Measurements from ENCODE around the gene HOXC6.
A peak's percentile ranks its signal among the peaks of the same experiment; 100 is the strongest.

Gene HOXC6

DNA sequence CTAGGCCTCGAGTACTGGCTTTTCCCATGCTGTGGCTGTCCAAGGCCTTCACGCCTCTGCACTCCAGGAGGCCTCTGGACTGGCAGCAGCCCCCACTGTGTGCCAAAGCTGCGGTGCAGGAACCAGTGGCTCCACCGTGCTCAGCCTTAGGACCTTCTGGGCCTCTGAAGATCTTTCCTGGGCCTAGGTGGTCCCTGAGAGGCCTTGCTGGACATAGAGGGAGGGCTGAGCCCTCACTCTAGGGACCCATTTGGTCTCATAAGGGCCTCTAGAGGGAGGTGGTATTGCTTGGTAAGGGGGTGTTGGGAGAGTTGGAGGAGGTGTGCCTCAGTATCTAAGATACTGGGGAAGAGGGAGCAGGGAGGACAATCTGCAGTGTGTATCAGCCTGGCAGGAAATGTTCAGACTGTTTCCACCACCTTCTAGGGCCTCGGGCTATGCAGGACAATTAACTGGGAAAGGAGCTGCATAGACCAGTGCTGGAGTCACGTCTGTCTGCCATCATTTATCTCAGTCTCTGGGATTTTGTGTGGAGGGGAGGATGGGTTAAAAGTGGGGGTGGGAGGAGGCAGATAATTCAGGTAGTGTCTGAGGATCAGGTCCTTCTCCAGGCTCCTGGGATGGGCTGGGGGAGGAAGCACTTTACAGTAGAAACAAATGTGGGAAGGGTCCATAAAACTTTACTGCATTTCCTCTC, 7.5 kb downstream of the HOXC6 start:
- H2BK15ac ChIP-seq (ENCODE audit: low read depth, poor library complexity, severe bottlenecking), result no peak overlapping the region
- no peak overlapping the region for H4K8ac ChIP-seq (ENCODE audit: low read length)

DNA sequence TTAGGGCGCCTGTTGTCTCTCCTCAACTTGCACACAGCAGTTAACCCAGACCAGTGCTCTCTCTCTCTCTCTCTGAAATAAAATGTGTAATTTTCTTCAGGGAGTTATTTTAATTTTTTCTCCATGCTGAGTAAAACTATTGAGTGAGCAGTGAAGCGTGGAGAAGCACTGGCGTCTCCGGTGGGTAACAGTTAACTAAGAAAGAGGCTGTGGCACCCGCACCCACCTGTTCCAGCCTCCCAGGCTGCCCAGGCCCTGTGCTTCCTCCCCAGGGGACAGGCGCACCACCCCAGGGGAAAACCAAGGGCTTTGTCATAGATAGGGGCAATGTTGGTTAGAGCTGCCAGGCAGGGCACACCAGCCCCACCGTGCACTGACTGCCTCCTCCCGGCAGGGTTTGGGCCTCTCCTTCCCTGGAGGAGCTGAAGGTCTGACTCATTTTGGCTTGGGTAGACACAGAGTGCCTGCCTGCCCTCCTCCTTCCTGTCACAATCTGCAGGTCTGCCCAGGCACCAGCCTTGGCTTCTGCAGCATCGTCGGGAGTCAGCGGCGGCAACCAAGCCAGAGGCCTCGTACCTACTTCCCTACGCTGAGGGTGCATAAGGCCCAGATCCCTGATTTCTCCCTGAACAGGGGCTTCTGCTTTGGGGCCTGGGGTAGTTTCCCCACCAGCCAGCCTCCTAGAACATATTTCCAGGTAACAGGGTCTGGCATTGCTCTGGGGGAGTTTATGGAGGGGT, 8.6 kb downstream of the HOXC6 start:
- H2BK15ac ChIP-seq (ENCODE audit: low read depth, poor library complexity, severe bottlenecking), result no peak overlapping the region
- H3K4me3 ChIP-seq (ENCODE audit: insufficient read depth in 1 of 2, low read depth in 1 of 2, low read length in 2 of 2), result no peak overlapping the region
- H3K4ac ChIP-seq (ENCODE audit: low read depth in 1 of 2, low read length in 2 of 2), result no peak overlapping the region
- WGBS, result 65% methylated on average over 14 of the region's 14 CpGs
- no peak overlapping the region for H2AFZ ChIP-seq (ENCODE audit: low read depth, low read length)
- H3K4me2 ChIP-seq (ENCODE audit: low read length, poor library complexity, severe bottlenecking), result peak overlapping the region; percentile 62
- no peak overlapping the region for H4K91ac ChIP-seq (ENCODE audit: low read length)
- H3K9me3 ChIP-seq (ENCODE audit: control insufficient read depth, low read length), result no peaks in the 10 kb centered on the region
- no peak overlapping the region for H2BK120ac ChIP-seq (ENCODE audit: low read depth, low read length)
- no peak overlapping the region for H2BK5ac ChIP-seq (ENCODE audit: low read depth, low read length, poor library complexity, severe bottlenecking)
- peak overlapping the region; percentile 96 for H3K9ac ChIP-seq (ENCODE audit: low read length)
- H4K8ac ChIP-seq (ENCODE audit: low read length), result no peak overlapping the region
- peak overlapping the region; percentile 18 for H3K27ac ChIP-seq (ENCODE audit: low read length, poor library complexity, severe bottlenecking)
- peak overlapping the region in 1 of 2 experiments; percentile 22 for H3K18ac ChIP-seq (ENCODE audit: low read depth in 1 of 2, low read length in 2 of 2)
- H2AK5ac ChIP-seq (ENCODE audit: low read length, severe bottlenecking), result no peak overlapping the region
- peaks cover 0 to 7% of the 10 kb centered on the region in 2 experiments for H3K27me3 ChIP-seq (ENCODE audit: control insufficient read depth in 1 of 2, insufficient read depth in 1 of 2, low read length in 2 of 2)
- H3K4me1 ChIP-seq (ENCODE audit: control insufficient read depth, insufficient read depth, low read depth, low read length), result peaks cover 40% of the 10 kb centered on the region
- peak; percentile 37 for DNase-seq
- peaks cover 0 to 12% of the 10 kb centered on the region in 2 experiments for H3K36me3 ChIP-seq (ENCODE audit: control insufficient read depth in 1 of 2, insufficient read depth in 2 of 2, low read depth in 1 of 2, low read length in 2 of 2)
- H3K14ac ChIP-seq (ENCODE audit: low read length in 2 of 2), result no peak overlapping the region
- peak overlapping the region in 1 of 2 experiments; percentile 84 for H3K23ac ChIP-seq (ENCODE audit: low read length in 2 of 2)
- H2BK12ac ChIP-seq (ENCODE audit: low read length in 2 of 2), result no peak overlapping the region
- peaks cover 40% of the 10 kb centered on the region for H3K79me1 ChIP-seq (replicated peaks; ENCODE audit: low read length, poor library complexity, severe bottlenecking)

More for the DNA sequence above, 7.5 kb downstream of the HOXC6 start:
- Histone ChIP-seq H3K4me1 (ENCODE audit: control insufficient read depth, insufficient read depth, low read depth, low read length) (peaks cover 50% of the 10 kb centered on the region), H3K27me3 (ENCODE audit: control insufficient read depth in 1 of 2, insufficient read depth in 1 of 2, low read length in 2 of 2) (peaks cover 0 to 4% of the 10 kb centered on the region in 2 experiments), H3K4ac (ENCODE audit: low read depth in 1 of 2, low read length in 2 of 2) (no peak overlapping the region), H3K79me1 (replicated peaks; ENCODE audit: low read length, poor library complexity, severe bottlenecking) (peaks cover 36% of the 10 kb centered on the region), H3K4me2 (ENCODE audit: low read length, poor library complexity, severe bottlenecking) (no peak overlapping the region), H4K91ac (ENCODE audit: low read length) (no peak overlapping the region), H2BK120ac (ENCODE audit: low read depth, low read length) (no peak overlapping the region), H3K4me3 (ENCODE audit: insufficient read depth in 1 of 2, low read depth in 1 of 2, low read length in 2 of 2) (no peak overlapping the region), H3K23ac (ENCODE audit: low read length in 2 of 2) (no peak overlapping the region), H3K27ac (ENCODE audit: low read length, poor library complexity, severe bottlenecking) (peak overlapping the region; percentile 4), H3K14ac (ENCODE audit: low read length in 2 of 2) (no peak overlapping the region), H2AFZ (ENCODE audit: low read depth, low read length) (no peak overlapping the region), H3K36me3 (ENCODE audit: control insufficient read depth in 1 of 2, insufficient read depth in 2 of 2, low read depth in 1 of 2, low read length in 2 of 2) (peaks cover 0 to 21% of the 10 kb centered on the region in 2 experiments), H3K9ac (ENCODE audit: low read length) (peak overlapping the region; percentile 96), H2AK5ac (ENCODE audit: low read length, severe bottlenecking) (peak overlapping the region; percentile 35), H2BK5ac (ENCODE audit: low read depth, low read length, poor library complexity, severe bottlenecking) (no peak overlapping the region), H3K18ac (ENCODE audit: low read depth in 1 of 2, low read length in 2 of 2) (no peak overlapping the region), H2BK12ac (ENCODE audit: low read length in 2 of 2) (no peak overlapping the region), H3K9me3 (ENCODE audit: control insufficient read depth, low read length) (no peaks in the 10 kb centered on the region)
- WGBS, result 65% methylated on average over 6 of the region's 6 CpGs
- DNase-seq, result no peak

DNA sequence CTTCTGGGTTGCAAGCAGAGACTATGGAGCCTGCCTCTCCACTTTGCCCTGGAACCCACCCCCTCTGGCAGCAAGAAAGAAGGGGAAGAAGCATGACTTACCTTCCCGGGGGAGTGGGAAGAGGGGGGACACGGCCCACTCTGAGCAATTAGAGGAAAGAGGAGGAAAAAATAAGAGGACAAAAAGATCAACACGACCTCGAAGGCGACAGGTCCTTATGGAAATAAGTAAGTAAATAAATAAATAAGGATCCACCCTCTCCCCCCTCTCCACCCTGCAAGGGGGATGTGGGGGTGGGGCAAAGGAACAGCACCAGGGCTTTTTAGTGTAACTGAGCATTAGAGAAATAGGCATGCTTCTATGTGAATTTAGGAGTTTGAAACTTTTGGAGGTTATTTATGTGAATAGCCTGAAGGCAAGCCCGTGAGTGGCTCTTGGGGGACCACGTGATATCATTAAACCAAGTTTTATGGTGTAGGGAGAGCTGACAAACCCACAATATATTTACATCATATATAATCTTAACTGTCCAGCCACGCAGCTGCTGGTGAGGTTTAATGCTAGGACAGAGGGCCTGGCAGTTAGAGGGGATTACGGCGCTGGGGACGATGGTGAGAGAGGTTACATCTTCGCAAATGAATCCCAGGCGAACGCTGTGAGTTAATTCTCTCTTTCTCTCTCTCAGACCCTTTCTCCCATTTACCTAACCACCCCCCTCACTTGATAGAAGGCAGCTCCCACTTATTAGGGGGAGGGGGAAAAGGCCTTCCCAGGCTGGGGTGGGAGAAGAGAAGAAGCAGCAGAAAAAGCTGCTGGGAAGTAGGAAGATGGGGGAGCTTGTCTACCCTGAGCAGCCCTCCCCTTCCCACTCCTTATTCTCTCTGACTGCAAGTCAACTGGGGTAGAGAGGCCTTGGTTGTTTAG, 9.4 kb downstream of the HOXC6 start:
- Histone ChIP-seq H3K9ac (ENCODE audit: low read length) (peak overlapping the region; percentile 96), H3K4me1 (ENCODE audit: control insufficient read depth, insufficient read depth, low read depth, low read length) (peaks cover 37% of the 10 kb centered on the region), H2BK15ac (ENCODE audit: low read depth, poor library complexity, severe bottlenecking) (no peak overlapping the region), H3K23ac (ENCODE audit: low read length in 2 of 2) (no peak overlapping the region), H3K4me3 (ENCODE audit: insufficient read depth in 1 of 2, low read depth in 1 of 2, low read length in 2 of 2) (no peak overlapping the region), H2BK12ac (ENCODE audit: low read length in 2 of 2) (no peak overlapping the region), H2AFZ (ENCODE audit: low read depth, low read length) (no peak overlapping the region), H3K27me3 (ENCODE audit: control insufficient read depth in 1 of 2, insufficient read depth in 1 of 2, low read length in 2 of 2) (peaks cover 0 to 7% of the 10 kb centered on the region in 2 experiments), H3K27ac (ENCODE audit: low read length, poor library complexity, severe bottlenecking) (peak overlapping the region; percentile 18), H3K4ac (ENCODE audit: low read depth in 1 of 2, low read length in 2 of 2) (no peak overlapping the region), H3K4me2 (ENCODE audit: low read length, poor library complexity, severe bottlenecking) (no peak overlapping the region), H2AK5ac (ENCODE audit: low read length, severe bottlenecking) (no peak overlapping the region), H2BK5ac (ENCODE audit: low read depth, low read length, poor library complexity, severe bottlenecking) (no peak overlapping the region), H3K36me3 (ENCODE audit: control insufficient read depth in 1 of 2, insufficient read depth in 2 of 2, low read depth in 1 of 2, low read length in 2 of 2) (peaks cover 0 to 12% of the 10 kb centered on the region in 2 experiments), H3K9me3 (ENCODE audit: control insufficient read depth, low read length) (no peaks in the 10 kb centered on the region), H3K18ac (ENCODE audit: low read depth in 1 of 2, low read length in 2 of 2) (no peak overlapping the region), H4K91ac (ENCODE audit: low read length) (no peak overlapping the region), H4K8ac (ENCODE audit: low read length) (no peak overlapping the region), H2BK120ac (ENCODE audit: low read depth, low read length) (no peak overlapping the region), H3K79me1 (replicated peaks; ENCODE audit: low read length, poor library complexity, severe bottlenecking) (peaks cover 42% of the 10 kb centered on the region), H3K14ac (ENCODE audit: low read length in 2 of 2) (no peak overlapping the region)
- WGBS, result 36% methylated on average over 6 of the region's 14 CpGs
- DNase-seq, result peak; percentile 43

Data from mesenchymal stem cell (in vitro differentiated cells and primary cell).